ENCODE data around the gene QTRT2.

The QTRT2 gene

DNA sequence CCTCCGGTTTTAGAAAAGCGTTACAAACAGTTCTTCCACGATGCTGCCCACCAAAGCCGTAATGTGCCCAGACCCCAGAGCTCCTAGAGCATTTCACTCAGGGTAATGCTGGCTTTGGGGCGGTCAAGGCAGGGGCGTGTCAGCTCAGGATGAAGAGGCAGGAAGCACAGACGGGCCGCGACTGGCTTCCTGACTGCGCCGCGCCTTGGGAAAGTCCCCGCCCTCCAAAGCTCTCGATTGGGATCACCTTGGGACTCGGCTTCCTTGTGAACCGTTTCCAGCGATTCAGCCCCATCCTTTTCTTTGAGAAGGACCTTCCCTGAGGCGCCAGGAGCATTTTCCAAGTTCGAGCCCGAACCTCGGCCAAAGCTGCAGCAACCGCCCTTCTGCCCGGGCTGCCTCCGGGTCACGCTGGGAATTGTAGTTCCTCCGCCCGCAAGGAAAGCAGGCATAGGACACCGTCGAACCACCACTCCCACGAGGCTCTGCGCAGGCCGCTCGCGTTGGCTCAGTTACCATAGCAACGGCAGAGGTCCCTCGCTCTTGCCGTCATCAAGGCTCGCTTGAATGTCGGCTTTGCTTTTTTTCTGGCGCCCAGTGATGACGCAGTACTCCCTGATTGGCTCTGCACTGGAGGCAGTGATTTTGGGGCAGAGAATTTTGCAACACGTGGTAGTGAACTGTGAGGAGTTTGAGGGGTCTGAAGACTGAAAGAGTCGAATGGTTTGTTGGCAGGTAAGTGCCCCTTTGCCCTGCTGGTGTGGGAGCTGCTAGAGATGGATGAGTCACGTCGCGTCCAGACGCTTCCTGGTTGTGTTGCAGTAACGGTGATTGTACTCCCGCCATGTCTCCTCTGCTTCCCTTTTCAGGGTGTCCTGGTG lies at the start of gene QTRT2, which contains the start of gene CCDC191:
QTRT2 (plus strand) TSS at position 608 of the 881 bp plus-strand sequence. CDS start 8,521 bp downstream, outside the sequence.
CCDC191 (minus strand) TSS at position 397 of the 881 bp plus-strand sequence; CDS start at position 337, 60 bp downstream.
- DNase-seq (ENCODE audit: insufficient read length, low spot score) (peak; percentile 96), FAIRE-seq (peak; percentile 98)

DNA sequence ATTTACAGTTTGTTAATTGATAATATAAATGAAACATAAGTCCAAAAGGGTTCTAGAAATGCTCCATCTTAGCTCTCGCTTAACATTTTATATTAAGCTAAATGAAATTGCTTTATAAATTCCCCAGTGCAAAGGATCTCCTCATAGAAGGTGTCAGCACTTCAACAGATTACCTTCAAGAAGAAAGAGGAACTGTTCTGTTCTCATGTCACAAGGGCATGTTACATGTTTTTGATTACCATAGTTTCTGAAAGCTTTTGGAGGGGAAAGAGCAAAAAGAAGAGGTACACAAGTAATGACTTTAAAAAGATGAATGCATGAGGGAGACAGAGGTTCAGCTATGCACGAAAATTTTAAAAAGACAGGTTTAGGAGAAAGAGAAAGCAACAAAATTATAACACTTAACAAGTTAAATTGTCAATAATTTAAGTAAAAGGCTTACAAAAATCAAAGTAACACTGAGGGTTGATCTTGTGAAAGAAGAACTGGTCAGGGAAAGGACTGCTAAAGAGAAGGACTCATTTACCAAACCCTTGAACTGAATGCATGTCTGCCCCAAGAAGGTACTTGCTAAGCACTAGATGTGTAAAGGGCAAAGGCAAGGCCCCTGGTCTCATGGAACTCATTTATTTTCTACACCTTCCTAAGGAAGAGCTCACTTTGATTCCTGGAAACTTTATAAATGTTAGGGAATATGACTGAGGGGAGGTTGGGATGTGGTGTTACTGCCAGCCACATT lies 45.3 kb upstream of the QTRT2 start:
- FAIRE-seq (no peak), DNase-seq (ENCODE audit: insufficient read length, low spot score) (no peak)

GRCh38 chr3:114014211-114014610 lies 42.3 kb upstream of the QTRT2 start:
- FAIRE-seq (no peak), DNase-seq (ENCODE audit: insufficient read length, low spot score) (no peak)

DNA sequence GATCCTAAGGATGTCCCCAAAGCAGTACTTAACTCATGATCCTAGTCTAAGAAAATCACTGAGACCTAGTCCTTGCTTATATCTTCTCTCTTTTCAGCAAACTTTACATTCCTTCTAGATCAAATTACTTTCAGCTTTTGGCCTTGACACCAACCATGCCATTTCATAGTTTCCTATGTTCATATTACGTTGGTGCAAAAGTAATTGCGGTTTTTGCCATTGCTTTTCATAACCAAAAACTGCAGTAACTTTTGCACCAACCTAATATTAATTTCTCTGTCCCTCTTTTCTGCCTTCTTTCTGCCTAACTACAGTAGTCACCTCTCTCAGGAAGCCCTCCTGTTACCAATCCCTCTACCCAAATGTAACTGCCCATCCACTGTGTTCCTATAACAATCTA lies 37.1 kb upstream of the QTRT2 start:
- FAIRE-seq (no peak), DNase-seq (ENCODE audit: insufficient read length, low spot score) (no peak)

GRCh38 chr3:114020907-114021306 lies 35.6 kb upstream of the QTRT2 start:
- DNase-seq (ENCODE audit: insufficient read length, low spot score) (no peak), FAIRE-seq (no peak)

DNA sequence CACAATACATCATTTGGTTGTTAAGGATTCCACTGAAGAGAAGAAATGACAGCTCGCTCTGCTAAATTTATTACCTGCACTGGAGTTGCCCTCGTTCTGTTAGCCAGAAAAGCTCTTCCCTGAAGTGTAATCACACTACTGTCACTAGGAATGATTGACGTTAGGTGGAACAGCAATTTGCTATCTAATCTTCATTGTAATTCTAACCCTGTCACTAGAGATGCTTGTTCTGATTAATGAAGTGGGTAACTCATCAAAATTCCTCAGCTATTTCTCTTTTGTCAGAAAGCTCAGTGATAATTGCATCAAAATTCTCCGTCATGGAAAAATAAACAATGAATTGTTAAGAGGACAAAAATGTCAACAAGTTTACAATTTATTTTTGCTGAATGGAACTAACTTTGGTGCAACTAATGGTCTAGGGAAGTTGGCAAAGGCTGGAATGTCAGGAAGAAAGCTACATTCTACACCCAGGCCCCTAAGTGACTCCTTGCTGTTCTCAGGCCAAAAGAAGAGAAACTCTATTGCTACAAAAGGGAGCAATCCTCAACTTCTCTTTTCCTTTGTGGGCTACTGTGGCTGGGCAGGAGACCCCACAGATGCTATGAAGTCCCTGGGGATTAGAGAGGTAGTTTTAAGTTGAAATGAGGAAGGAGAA lies 34.3 kb upstream of the QTRT2 start:
- DNase-seq (ENCODE audit: insufficient read length, low spot score) = no peak
- no peak for FAIRE-seq

DNA sequence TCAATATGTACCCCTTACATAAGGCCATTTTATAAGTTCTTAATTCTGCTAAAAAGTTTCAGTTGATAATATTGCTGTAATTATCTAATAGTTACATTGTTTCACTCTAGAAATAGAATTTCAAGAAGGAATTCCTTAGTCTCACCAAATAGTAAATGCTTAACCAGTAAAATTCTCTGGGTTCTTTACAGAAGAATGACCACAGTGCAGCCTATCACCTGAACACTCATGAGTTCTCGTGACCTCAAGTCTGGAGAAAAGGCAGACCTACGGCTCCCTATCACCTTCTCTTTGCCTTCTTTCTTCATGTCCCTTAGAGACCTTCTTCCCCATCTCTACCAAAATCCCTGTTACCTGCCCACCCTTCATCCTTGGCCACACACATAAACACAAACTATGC lies 31.1 kb upstream of the QTRT2 start:
- no peak for DNase-seq (ENCODE audit: insufficient read length, low spot score)
- no peak for FAIRE-seq

DNA sequence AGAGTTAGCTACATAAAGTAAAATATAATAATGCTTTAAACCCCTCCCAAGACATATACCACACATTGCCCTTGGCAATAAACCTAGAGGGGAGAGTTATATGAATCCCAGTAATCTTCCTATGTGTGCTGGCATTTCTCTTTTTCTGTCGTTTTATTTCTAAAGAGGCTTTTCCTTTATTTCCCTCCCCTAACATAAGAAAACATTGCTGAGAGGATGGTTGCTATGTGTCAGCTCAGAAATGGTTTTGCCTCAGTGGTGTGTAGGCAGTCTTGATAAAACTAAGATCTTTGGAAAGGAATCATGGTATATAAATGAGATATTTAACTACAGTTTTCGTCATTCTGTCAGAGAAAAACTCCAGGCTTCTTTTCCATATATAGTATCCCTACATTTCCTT lies 30.2 kb upstream of the QTRT2 start:
- no peak for FAIRE-seq

GRCh38 chr3:114033721-114034120 lies 22.8 kb upstream of the QTRT2 start:
- FAIRE-seq = no peak
- DNase-seq (ENCODE audit: insufficient read length, low spot score) = no peak

More for the DNA sequence above, 30.2 kb upstream of the QTRT2 start:
- DNase-seq (ENCODE audit: insufficient read length, low spot score) = no peak

DNA sequence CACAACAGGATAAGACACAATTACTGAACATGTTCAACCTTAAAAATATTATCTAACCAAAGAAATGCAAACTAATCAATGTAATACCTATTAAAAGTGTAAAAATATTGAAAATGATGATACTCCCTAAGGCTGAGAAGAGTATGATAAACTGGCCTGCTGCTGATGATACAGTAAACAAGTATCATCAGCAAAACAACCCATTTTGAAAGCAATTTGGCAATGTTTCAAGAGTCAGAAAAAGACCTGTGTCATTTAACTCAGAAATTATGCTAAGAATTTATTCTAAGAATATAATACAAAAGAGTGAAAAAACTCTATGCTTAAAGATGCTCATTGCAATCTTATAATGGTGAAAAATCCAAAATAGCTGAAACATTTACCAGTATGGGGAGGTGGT lies 22.3 kb upstream of the QTRT2 start:
- FAIRE-seq (no peak), DNase-seq (ENCODE audit: insufficient read length, low spot score) (no peak)

GRCh38 chr3:114034787-114035545 lies 21.6 kb upstream of the QTRT2 start:
- no peak for FAIRE-seq
- DNase-seq (ENCODE audit: insufficient read length, low spot score) = no peak

DNA sequence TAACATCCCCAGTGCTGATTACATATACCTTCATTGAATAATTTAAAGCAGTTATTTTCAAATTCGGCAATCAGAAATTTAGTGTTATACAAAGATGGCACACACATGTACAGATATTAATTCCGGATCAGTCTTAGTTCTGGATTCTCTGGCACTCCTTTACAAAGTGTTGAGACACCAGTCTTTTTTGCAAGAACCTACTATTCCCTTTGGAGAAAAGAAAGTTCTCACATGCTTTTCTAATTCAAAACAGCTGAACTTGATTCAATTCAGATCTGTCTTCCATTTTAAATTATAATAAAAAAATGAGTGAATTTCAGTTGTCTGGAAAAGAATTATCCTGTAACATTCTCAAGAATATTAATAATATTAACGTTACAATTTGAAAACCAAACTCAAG lies 20.6 kb upstream of the QTRT2 start:
- FAIRE-seq (no peak), DNase-seq (ENCODE audit: insufficient read length, low spot score) (no peak)

- DNase-seq (ENCODE audit: insufficient read length, low spot score) = no peak
These were observed 13.3 kb upstream of the QTRT2 start for GRCh38 chr3:114043205-114043604.

GRCh38 chr3:114052216-114052615 lies 4.3 kb upstream of the QTRT2 start:
- DNase-seq (ENCODE audit: insufficient read length, low spot score) (no peak), FAIRE-seq (no peak)

More at GRCh38 chr3:114043205-114043604, 13.3 kb upstream of the QTRT2 start:
- FAIRE-seq = no peak

GRCh38 chr3:114057011-114057347 lies 442 bp downstream of the QTRT2 start:
- DNase-seq (ENCODE audit: insufficient read length, low spot score) (no peak), FAIRE-seq (no peak)

GRCh38 chr3:114058646-114059045 lies 2.1 kb downstream of the QTRT2 start:
- DNase-seq (ENCODE audit: insufficient read length, low spot score) (no peak), FAIRE-seq (no peak)

- FAIRE-seq = no peak
- no peak for DNase-seq (ENCODE audit: insufficient read length, low spot score)
These were observed 4.5 kb downstream of the QTRT2 start for GRCh38 chr3:114060906-114061655.

GRCh38 chr3:114067804-114068203 lies 11.3 kb downstream of the QTRT2 start:
- FAIRE-seq = no peak
- no peak for DNase-seq (ENCODE audit: insufficient read length, low spot score)

GRCh38 chr3:114068336-114068735 lies 11.8 kb downstream of the QTRT2 start:
- DNase-seq (ENCODE audit: insufficient read length, low spot score) (no peak), FAIRE-seq (no peak)

DNA sequence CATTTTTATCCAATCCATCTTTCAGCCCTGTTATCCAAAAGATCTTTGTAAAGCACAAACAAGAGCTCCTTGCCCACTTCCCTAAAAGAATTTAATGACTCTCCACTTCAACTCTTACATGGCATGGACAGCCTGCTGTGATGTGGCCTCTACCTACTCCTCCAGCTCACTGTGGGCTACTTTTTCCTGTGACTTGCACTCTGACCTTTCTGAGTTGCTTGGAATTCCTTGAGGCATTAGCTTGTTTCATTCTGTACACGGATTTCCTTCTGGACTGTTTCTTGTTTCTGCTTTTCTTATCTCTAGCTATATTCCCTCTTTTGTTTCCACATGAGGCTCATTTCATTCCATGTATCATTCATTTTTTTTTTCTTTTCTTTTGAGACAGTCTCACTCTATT lies 15.2 kb downstream of the QTRT2 start:
- DNase-seq (ENCODE audit: insufficient read length, low spot score) (no peak), FAIRE-seq (no peak)

Measured in HTR-8/SVneo (cell line).